Uterus (tissue), 4 donors: Measurements from ENCODE around the gene APOA1. TPM values are rescaled to one million over a fixed set of nuclear protein-coding genes. Genes with fewer than 3 reads are reported as not detected.

ENCODE experiments used
- DNase-seq, 2 donors: peaks; one replicate each; pipeline ENCODE4 v3.0.0-alpha.2; 2019 to 2020
- H3K27ac ChIP-seq, 2 donors: fragments of 200-600 bp; sonication (generic); 1 replicate in 1 of 2; 2 replicates in 1 of 2; pipeline ENCODE4 v1.5.1; 2016 to 2018
- H3K27me3 ChIP-seq, 2 donors: fragments of 200-600 bp; sonication (generic); one replicate each; pipeline ENCODE4 v1.5.1; 2018 to 2019; ENCODE audit warnings: control low read depth in 1 of 2
- H3K36me3 ChIP-seq, 2 donors: fragments of 200-600 bp; sonication (generic); one replicate each; pipeline ENCODE4 v1.5.1; 2019; ENCODE audit warnings: control low read depth in 1 of 2
- H3K4me1 ChIP-seq, 2 donors: fragments of 200-600 bp; sonication (generic); one replicate each; pipeline ENCODE4 v1.5.1; 2018 to 2019; ENCODE audit warnings: control low read depth in 1 of 2
- H3K4me3 ChIP-seq, 2 donors: fragments of 200-600 bp; sonication (generic); 1 replicate in 1 of 2; 2 replicates in 1 of 2; pipeline ENCODE4 v1.5.1; 2018 to 2019; ENCODE audit warnings: mild to moderate bottlenecking in 1 of 2
- H3K9me3 ChIP-seq, 2 donors: fragments of 200-600 bp; sonication (generic); one replicate each; pipeline ENCODE4 v1.5.1; 2019; ENCODE audit warnings: control low read depth in 1 of 2
- POLR2A ChIP-seq, 2 donors: fragments of 450-650 bp; IDR thresholded peaks; one replicate each; pipeline ENCODE4 v1.6.1; 2016; ENCODE audit warnings: antibody characterized with exemption in 2 of 2, mild to moderate bottlenecking in 1 of 2, moderate library complexity in 1 of 2
- intact Hi-C: fragments of 100-400 bp; cut with DNase I; formaldehyde crosslinking; loops from one replicate; pipeline ENCODE4 v1.15.1; 2023; ENCODE audit warnings: low total_unique reads
- total RNA-seq, 4 donors: library from RNA; depleted of rRNA in 3 of 4; stranded (reverse); fragments of >200 nt in 3 of 4; gene quantifications; one replicate each; pipeline versions ENCODE4 v1.1.0 to v1.2.4, GENCODE V29; 2014 to 2023
- TF ChIP-seq, protein P1 (sequence below), 4 experiments: fragments of 200-600 bp in 2 of 4; fragments of 450-650 bp in 2 of 4; sonication (generic) in 2 of 4; IDR thresholded peaks; one replicate each; pipeline ENCODE4 v1.5.1; 2016 to 2019; ENCODE audit warnings: antibody characterized with exemption in 4 of 4, mild to moderate bottlenecking in 2 of 4, moderate library complexity in 1 of 4
- donor health status: DM: yes; HTN: yes; CAD: no.

Gene APOA1
- total RNA-seq, 4 donors from 2014 or later: 2.2 to 3.5 TPM; not detected in 2

DNA sequence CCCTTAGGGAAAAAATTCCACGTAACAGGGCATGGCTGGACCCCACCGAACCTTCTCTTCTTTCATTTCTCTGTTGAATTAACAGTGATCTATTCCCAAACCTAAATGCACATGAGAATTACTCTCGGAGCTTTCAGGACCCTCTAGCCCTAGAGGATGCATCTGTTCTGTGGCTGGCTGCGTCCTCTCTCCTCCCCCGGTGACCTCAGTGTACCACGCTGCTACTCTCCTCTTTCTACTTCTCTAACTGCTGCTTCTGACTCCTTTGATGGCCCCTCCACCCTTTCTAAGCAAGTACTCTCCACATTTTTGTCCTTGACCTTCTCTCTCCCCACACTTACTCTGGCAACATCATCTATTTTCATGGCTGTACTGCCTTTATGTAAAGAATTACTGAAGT lies 12.1 kb upstream of the APOA1 start:
- intact Hi-C loops: no loop called here
- Histone ChIP-seq H3K9me3 (no peaks in the 10 kb centered on the region), H3K27me3 (no peaks in the 10 kb centered on the region), H3K4me1 (peaks cover 0 to 8% of the 10 kb centered on the region in 2 donors), H3K36me3 (no peaks in the 10 kb centered on the region), H3K27ac (no peak overlapping the region), H3K4me3 (no peak overlapping the region)
- no peak for DNase-seq
- no peak for TF ChIP-seq POLR2A (IDR thresholded peaks at IDR 0.05)
- TF ChIP-seq, protein P1, sequence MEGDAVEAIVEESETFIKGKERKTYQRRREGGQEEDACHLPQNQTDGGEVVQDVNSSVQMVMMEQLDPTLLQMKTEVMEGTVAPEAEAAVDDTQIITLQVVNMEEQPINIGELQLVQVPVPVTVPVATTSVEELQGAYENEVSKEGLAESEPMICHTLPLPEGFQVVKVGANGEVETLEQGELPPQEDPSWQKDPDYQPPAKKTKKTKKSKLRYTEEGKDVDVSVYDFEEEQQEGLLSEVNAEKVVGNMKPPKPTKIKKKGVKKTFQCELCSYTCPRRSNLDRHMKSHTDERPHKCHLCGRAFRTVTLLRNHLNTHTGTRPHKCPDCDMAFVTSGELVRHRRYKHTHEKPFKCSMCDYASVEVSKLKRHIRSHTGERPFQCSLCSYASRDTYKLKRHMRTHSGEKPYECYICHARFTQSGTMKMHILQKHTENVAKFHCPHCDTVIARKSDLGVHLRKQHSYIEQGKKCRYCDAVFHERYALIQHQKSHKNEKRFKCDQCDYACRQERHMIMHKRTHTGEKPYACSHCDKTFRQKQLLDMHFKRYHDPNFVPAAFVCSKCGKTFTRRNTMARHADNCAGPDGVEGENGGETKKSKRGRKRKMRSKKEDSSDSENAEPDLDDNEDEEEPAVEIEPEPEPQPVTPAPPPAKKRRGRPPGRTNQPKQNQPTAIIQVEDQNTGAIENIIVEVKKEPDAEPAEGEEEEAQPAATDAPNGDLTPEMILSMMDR (IDR thresholded peaks at IDR 0.05): no peak

DNA sequence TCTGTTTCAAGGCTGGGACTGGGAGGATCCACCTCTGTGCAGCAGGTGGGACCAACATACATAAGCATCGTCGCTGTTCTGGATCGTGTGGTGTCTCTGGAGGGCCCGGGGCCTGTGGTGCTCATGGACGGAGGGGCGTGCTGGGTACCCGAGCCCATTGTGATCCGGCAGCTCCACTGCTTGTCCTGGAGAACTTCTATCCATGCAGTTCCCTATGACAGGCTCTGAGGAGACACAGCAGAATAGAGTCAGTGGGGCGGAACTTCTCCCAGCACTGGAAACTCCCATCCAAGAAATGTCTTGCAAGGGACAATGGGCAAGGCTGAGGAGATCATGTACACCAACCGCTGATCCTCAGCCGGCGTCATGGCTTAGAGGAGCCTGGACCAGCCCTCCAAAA lies 11.6 kb upstream of the APOA1 start:
- Histone ChIP-seq H3K4me3 (no peak overlapping the region), H3K36me3 (no peaks in the 10 kb centered on the region), H3K27me3 (no peaks in the 10 kb centered on the region), H3K9me3 (no peaks in the 10 kb centered on the region), H3K27ac (no peak overlapping the region), H3K4me1 (peaks cover 0 to 8% of the 10 kb centered on the region in 2 donors)
- no peak for DNase-seq
- no peak for TF ChIP-seq POLR2A (IDR thresholded peaks at IDR 0.05)
- TF ChIP-seq, protein P1 (IDR thresholded peaks at IDR 0.05): no peak
- intact Hi-C loops: no loop called here

DNA sequence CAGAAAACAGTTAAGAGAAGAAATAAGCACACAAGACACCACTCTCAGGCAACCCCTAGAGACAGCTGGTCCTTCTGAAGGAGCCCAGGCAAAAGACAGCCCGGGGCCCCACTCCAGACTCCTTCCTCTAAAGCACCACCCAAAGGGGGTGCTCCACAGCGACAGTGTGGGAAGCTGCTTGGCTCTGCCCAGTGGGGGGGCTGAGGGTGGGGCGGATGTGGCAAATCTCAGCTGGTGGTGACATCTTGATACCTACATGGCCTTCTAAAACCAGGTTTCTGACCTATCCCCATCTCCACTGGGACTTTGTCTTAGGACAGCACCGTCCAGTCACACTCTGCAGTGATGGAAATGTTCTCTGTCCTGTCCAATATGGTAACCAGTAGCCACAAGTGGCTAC lies 10.2 kb upstream of the APOA1 start:
- TF ChIP-seq, protein P1 (IDR thresholded peaks at IDR 0.05): no peak
- TF ChIP-seq POLR2A (IDR thresholded peaks at IDR 0.05): no peak
- Histone ChIP-seq H3K9me3 (no peaks in the 10 kb centered on the region), H3K27ac (no peak overlapping the region), H3K36me3 (no peaks in the 10 kb centered on the region), H3K27me3 (no peaks in the 10 kb centered on the region), H3K4me1 (peaks cover 0 to 8% of the 10 kb centered on the region in 2 donors), H3K4me3 (no peak overlapping the region)
- intact Hi-C loops: no loop called here
- DNase-seq: no peak

DNA sequence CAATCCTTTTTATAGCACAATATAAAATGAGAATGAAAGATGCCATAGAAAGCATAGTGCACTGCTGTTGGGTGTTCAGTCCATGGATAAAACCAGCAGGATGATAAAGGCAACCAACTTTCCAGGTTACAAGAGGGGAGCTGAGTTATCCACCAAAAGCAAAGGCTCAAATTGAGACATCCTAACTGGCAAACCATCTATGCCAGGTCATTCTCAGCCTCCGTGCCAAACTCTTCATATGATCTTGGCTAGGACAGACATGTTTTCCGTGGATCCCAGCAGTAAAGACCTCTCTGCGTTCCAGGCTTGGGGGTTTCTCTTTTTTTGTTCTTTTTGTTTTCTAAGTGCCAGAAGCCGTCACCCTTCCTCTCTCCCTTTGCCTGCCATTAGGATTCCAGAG lies 7.3 kb upstream of the APOA1 start:
- Histone ChIP-seq H3K27me3 (no peaks in the 10 kb centered on the region), H3K9me3 (no peaks in the 10 kb centered on the region), H3K4me1 (no peaks in the 10 kb centered on the region), H3K36me3 (no peaks in the 10 kb centered on the region), H3K4me3 (no peak overlapping the region), H3K27ac (no peak overlapping the region)
- no peak for DNase-seq
- intact Hi-C loops: no loop called here
- TF ChIP-seq, protein P1 (IDR thresholded peaks at IDR 0.05): no peak
- TF ChIP-seq POLR2A (IDR thresholded peaks at IDR 0.05): no peak

DNA sequence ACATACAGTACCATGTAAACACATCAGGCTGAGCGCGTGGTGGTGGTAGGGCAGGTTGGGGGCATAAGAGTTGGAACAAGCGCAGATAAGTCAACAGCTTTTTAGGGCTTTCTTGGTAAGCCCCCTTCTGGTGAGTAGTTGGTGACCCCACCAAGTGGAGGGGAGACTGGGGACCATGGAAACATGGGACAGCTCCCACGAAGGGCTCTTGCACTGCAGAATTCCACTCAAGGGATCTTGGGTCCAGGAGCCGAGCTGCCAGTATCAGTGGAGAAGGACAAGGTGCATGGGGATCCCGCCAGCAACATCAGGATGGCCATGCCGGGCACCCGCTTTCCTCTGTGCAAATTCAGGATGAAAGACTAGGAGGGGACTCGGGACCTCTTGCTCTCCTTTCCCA lies 6.2 kb upstream of the APOA1 start:
- intact Hi-C loops: no loop called here
- H3K4me3 ChIP-seq: no peak overlapping the region
- H3K4me1 ChIP-seq: no peaks in the 10 kb centered on the region
- H3K27me3 ChIP-seq: no peaks in the 10 kb centered on the region
- no peaks in the 10 kb centered on the region for H3K36me3 ChIP-seq
- no peaks in the 10 kb centered on the region for H3K9me3 ChIP-seq
- no peak overlapping the region for H3K27ac ChIP-seq
- DNase-seq: no peak
- no peak for TF ChIP-seq POLR2A (IDR thresholded peaks at IDR 0.05)
- TF ChIP-seq, protein P1 (IDR thresholded peaks at IDR 0.05): no peak
